CD4-positive, alpha-beta T cell treated with Interleukin-17A for 4 hours (primary cell): ENCODE data around the gene HAO1.
"Not testable (repeated sequence)": the region's sequence is repeated elsewhere in the genome, so short reads cannot be mapped to it uniquely, and the experiment has no call there.

Experiments
- DNase-seq: peaks from one replicate; pipeline ENCODE4 v3.0.0-alpha.2; 2020; ENCODE audit warnings: mixed read lengths

HAO1 gene

DNA sequence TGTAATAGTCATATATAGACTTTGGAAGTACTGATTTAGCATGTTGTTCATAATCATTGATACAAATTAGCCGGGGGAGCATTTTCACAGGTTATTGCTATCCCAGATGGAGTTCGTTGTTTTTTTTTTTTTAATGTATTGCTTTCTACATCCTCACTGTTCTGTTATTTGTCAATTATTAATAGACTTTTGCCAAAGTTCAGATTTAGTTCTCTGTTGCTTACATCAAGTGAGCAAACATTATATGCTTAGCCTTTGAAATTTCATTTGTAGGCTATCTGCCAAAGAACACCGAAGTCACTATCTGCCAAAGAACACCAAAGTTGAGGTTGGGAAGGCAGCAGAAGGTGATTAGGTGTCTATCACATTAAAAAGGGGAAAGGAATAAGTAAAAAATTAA is at the start of gene HAO1:
TSS of gene HAO1 (minus strand) at position 118 of the 400 bp plus-strand sequence. CDS start at position 82, 36 bp downstream.
- DNase-seq: no peak

DNA sequence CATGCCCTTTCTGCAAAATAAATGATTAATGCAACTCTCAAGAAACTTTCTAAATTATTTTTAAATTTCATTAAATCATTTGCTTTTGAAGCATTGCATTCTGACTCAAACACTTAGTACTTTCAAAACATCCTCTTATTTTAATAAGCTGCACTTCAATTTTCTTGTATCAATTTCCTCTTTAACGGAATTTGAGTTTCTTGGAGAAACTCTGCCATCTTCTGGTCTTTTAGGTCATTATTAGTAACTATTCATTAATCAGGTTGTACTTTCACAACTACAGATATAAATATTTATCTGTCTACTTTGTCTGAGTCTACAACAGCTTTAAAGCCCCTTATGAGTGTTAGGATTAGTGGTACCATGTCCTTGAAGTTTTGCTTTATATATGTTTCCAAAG is 49.1 kb upstream of the HAO1 start:
- DNase-seq: no peak

DNA sequence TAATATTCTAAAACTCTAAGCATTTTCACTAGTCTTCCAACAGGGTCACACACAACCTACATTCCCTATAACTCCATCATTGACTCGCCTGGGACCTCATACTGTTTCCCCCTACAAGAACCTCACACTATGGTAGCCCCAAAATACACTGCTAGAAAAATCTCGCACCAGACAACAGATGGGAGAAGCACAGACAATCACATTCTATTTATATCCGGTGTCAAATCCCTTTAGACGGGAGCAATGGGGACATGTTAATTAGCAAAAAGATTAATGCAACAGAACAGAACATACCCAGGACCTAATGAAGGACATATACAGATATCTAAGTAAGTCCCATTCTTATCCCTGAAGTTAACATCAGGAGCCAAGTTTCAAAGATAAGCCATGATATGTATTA is 45.7 kb upstream of the HAO1 start:
- no peak for DNase-seq

DNA sequence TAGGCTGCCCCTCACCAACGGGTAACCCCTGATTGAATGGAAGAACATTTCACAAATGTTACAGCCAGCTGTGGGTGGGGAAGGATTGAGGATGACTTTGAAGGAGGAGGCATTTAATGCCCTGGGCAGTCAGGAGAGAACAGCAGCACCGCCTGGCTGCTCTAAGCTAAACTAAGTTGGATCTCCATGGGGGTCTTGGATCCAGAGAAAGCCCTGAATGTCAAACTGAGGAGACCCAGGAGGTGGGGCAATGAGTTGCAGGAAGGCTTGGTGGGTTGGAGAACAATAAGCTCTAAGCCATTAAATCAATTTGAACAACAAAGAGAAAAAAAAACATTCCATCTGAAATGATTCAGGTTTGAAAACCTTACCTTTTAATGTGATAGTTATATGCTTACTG is 43.9 kb upstream of the HAO1 start:
- DNase-seq: no peak

DNA sequence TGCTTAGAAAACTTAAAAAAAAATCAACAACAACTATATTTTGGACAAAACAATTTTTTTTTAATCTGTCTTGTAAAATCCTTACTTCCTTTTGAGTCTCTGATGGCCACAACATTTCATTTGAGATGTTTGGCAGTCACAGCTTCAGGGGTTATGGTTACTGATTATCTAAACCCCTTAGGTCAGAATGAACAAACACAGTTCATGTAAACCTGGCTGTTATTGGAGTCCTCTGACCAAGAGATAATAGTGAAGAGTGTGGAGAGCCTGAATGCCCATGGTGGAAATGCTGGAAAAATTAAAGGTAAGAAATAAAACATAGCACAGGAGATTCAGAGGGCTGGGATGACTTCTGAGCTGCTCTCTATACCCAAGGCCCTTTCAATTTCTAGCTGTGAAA is 41.1 kb upstream of the HAO1 start:
- DNase-seq: no peak

DNA sequence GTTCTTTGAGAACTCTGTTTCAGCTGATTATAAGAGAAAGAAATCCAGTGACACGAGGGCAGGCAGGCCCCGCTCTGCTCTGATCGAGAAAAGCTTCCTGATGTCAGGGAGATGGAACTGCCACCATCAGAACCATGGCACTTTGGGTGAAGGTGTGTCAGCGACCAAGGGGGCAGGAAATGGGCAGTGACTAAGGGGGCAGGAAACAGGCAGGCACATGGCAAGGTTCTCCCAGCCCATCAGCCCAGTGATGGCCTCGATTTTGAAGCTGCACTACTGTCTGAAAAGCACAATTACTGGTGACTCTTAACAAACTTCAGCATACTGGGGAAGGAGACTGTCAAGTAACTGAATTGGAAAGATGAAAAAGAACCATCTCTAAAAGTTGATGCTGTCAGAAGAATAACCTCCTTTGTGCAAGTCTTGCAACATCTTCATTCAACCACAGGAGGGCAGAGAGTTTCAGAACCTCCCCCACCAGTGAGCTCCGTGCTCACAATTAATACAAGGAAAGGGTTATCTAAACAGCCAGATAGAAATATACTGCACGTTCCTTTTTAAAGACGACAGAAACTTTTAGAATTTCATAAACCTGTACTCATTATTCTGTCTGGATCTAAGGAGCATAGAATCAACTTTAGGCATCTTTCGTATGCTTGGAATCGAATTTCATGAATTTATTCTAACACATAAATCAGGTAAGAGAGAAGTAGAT is 40.2 kb upstream of the HAO1 start:
- peak; percentile 5 for DNase-seq

DNA sequence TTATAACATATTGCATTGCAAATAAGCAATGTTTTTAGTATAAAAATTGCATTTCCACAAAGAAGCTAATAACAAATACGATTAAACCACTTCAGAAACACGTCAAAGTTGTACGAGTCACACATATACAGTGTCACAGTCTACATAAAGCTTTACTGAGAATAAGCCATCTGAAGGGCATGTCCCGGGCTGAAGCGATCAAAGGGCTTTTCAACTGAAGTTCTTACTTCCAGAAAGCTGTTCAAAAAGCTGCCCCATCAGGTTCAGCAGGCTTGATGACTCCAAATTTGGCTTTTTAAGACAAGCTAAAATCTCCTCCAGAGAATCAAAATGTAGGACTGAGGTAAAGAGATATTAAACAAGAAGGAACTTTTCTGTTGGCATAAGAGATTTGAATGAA is 37.5 kb upstream of the HAO1 start:
- no peak for DNase-seq

DNA sequence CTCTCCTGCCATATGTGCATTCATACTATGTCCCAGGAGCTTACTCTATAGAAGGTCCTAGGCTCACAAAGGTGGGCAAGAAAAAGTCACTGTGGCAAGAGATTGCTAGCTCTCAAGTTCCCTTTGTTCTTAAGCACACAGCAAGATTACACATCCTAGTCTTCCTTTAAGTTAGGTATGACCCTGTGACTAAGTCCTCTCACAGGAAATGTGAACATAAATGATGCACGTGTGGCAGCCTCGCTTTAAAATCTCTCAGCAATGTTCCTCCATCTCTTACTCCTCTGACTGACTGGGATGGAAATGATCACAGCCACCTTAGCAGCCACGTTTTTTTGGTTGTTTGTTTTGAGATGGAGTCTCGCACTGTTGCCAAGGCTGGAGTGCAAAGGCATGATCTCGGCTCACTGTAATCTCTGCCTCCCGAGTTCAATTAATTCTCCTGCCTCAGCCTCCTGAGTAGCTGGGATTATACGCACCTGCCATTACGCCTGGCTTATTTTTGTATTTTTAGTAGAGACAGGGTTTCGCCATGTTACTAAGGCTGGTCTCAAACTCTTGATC is 35.7 kb upstream of the HAO1 start:
- DNase-seq: no peak

DNA sequence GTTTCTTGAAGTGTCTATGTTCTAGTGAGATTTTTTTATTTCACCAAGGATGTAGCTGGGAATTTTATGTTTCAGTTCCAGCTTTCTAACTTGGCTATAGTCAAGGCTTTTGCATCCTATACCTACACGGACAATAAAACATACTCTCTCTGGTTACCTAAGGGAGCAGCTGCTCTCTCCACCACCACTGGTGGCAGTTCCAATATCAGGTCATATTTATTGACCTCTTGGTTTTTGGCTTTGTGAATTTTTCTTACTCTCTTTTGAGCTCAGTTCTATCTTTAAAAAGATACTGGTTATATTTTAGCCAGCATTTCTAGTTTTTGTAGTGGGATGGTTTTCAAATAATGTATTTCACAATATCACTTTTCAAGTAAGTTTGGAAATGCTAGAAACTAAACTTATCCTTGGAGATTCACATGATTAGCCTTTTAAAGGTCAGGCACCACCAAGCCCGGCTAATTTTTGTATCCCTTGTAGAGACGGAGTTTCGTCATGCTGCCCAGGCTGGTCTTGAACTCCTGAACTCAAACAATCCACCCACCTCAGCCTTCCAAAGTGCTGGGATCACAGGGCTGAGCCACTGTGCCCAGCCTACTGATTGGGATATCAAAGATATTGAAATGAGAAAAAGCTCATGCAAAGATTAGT is 34.7 kb upstream of the HAO1 start:
- DNase-seq: no peak

DNA sequence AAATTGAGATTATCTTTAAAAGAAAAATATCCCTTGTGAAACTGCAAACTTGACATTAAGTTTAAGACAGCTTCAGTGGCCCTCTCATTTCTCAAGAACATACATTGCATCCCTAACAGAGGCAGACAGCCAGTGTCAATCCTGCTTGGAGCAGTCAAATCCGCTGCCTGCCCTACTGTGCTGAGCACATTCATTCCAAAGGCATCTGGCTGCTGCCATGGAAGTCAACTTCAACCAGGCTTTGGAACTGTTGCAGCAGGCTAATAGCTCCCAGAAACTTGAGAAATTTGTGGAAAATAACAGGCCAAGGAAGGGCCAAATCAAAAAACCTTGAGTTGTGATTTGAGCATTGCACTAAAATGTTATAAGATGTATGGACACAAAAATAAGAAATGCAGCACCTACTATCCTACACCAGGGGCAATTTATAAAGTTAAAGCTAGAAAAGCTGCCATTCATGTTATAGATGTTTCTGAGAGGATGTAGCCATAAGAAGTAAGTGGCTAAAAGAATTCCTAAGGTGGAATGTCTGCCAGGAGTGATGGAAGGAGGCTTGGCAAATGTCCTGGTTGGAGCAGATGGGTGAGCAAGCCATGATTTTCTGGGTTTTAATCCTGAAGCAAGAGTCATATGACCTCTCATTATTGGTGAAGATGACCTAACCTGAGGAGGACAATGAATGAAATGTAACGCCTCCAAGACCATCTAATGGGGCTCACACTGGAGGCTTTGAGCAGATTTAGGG is 31.4 kb upstream of the HAO1 start:
- no peak for DNase-seq

DNA sequence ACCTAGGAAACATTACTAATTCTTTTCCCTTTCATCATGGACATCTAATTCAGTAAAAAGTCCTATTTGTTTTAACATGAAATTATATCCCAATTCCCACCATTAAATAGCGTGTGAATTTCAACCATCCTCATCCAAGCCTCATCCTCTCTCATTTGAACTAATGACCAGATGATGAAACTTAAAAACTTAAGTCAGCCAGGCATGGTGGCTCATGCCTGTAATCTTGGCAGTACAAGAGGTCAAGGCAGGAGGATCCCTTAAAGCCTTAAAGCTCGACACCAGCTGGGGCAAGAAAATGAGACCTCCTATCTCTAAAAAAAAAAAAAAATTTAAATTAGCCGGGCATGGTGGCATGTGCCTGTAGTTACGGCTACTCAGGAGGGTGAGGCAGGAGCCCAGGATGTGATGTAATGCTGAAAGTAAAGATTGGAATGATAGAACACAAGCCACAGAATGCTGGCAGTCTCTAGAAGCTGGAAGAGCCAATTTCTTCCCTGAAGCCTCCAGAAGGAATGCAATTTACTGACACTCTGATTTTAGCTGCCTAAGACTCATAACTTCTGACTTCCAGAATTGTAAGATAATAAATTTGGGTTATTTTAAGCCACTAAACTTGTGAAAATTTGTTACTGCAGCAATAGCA is 27.1 kb upstream of the HAO1 start:
- no peak for DNase-seq

DNA sequence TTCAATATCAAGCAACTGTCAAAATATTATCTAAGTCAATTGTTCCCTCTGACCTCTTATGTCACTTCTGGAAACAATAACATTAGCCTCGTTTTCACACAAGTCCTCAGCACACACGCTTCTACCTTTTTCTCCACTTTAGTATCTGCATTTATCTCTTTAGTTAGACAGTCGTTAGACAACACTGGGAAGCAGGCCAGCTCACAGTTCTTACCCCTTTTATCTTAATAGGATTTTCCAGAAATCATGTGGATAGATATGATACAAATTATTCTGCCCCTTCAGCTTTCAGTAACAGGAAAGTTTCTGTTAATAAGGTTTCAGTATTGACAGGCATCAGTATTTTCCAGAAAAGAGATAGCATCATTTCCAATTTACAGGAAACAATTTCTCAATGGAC is 25.9 kb upstream of the HAO1 start:
- DNase-seq: no peak

DNA sequence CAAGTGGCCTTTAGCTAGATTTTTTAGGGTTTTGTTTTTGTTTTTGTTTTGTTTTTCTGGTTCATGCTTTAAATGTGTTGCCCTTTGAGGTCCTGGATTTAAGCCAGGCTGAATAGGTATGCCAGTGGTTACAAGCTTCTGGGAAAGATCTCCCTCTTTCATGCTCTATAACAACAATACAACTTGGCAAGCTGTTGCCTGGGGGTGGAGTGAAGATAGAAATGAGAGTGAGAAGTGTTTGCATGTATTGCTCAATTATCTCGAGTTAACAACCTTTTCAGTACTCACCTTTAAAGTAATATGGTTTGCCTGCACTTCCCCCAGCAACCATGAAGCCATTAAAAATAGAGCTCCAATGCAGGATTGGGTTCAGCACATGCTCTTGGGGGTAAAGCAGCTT is 19.2 kb upstream of the HAO1 start:
- DNase-seq: no peak

DNA sequence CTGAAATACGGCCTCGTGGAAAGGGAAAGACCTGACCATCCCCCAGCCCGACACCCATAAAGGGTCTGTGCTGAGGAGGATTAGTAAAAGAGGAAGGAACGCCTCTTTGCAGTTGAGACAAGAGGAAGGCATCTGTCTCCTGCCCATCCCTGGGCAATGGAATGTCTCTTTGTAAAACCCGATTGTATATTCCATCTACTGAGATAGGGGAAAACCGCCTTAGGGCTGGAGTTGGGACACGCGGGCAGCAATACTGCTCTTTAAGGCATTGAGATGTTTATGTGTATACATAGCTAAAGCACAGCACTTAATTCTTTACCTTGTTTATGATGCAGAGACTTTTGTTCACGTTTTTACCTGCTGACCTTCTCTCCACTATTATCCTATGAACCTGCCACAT is 16.3 kb upstream of the HAO1 start:
- DNase-seq: not testable (repeated sequence)

DNA sequence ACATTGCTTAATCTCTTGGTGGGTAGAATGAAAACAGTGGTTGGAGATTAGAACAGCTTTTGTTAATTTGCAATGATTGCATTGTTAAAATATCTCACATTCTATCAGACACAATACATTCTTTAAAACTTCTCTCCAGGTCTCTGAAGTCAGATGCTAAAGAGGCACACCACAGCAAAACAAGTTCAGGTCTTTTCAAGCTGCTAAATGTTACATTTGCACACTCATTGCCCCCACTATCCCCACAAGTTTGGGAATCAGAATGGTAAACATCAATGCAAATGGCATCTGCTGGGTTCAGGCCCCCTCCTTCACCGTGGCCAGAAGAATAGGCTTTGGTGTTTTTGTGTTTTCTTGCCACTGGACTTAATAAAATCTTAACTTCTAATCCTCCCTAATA is 10.1 kb upstream of the HAO1 start:
- DNase-seq: no peak

DNA sequence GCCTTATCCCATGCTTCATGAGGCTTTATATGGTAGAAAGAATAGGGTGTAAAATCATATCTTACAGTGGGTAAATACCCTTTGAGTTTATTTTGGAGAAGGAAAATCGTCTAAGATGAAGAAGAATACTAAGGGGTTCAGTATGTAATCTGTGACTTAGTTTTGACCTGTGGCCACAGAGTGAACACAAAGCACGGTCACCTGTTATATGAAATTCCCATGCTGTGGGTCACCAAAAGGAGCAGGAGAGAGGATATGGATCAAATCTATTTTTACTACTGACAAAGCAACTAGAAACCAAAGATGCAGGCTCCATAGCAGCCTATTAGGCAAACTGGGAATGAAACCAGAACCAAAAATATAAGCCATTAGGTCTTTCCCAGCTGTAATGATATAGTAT is 3.6 kb upstream of the HAO1 start:
- DNase-seq: no peak

DNA sequence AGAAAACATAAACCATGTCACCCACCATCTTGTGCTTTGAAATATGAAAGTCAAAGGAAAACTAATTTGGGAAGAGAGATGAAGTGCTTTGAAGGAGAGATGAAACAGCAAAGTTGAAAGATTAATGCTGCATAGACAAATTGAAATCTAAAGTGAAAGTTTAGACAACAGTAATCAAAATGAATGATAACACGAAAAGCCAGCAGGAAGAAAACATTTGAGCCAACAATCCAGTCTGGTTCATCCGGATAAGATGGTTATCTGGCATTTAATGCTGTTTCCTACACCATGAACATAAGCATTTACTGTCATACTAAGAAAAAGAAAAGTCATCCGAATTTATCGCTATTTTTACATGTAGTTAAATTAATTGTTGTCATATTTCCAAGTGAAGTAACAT is 595 bp downstream of the HAO1 start:
- DNase-seq: no peak

DNA sequence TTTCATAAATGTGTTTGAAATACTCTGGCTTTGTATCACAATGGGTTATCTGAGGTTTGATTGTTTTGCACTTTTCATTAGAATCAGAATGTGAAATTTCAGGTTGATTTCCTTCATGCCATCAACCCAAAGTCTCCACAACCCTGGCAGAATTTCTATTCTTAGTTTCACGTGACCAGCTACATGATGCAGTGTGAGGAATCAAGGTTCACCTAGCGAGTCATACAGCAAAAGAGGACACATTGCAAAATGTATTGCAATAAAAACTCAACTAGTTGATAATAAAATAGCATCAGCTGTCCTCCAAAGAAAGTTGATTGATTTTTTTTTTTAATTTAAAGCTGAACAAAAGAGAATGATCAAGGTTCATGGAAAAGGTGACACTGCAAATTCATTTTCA is 2.2 kb downstream of the HAO1 start:
- DNase-seq: no peak

DNA sequence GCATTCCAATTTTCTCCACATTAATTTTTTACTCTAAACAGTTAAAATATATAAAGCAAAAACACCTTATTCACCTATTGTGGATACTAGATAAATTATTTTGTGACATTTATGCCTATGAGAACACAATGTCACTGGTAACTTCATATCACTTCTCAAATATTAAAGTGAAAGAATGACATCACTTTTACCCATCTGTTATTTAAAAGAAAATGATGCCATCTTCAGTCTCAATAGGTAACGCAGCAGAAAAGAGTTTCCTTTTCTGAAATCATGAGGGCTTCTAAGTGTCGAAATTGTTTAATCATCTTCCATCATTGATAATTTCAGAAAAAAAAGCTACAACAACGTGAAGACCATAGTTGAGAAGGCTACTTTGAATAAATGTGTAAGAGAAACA is 2.9 kb downstream of the HAO1 start:
- no peak for DNase-seq

DNA sequence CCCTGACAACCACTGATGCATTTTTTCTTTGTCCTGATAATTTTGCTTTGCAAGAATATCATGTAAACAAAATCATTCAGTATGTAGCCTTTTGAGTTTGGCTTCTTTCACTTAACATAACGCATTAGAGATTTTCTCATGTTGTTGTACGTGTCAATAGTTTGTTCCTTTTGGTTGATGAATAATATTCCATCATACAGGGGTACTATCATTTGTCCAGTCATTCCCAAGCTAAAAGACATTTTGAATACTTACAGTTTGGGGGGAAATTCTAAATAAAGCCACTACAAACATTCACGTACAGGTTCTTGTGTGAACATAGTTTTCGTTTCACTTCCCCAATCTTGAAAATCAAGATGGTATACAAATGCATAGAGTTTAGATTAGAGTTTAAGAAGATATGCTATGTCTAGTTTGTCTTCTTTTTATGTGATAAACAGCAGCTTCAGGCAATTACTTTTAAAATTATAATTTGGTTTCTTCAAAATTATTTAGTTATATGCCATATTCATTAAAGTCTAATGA is 5.2 kb downstream of the HAO1 start:
- no peak for DNase-seq

DNA sequence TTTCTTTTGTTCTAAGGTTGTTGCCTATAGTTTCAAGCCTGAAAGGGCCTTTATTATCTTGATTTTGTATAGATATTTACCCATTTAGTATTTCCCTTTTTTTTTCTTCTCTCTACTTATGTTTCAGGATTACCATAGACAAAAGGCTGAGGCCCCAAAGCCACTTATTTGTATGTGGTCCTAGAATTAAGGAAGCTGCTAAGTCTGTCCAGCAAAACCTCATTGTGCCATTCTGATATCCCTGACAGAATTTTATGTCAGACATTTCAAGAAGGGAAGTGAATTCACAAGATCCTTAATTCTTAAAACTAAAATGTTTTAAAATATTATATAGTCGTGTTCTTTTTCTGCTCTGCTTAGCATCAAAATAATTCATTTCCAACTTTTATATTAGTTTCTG is 6.9 kb downstream of the HAO1 start:
- DNase-seq: no peak

DNA sequence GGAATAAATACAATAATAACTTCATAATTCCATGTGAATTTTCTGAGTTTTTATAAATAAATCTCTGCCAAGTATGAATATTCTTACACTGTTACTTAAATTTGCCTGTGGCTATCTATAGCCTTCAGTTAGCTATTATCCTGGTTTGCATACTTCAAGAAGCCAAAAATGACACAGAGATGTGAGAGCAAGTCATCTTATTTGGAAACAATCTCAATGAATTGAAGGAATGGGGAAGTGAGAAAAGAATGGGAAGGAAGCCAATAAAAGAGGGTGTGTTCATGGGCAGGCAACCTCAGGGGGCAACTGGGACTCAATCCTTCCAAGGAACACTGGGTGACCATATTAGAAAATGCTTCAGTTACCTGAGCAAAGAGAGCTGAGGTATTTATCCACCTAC is 9.9 kb downstream of the HAO1 start:
- no peak for DNase-seq

DNA sequence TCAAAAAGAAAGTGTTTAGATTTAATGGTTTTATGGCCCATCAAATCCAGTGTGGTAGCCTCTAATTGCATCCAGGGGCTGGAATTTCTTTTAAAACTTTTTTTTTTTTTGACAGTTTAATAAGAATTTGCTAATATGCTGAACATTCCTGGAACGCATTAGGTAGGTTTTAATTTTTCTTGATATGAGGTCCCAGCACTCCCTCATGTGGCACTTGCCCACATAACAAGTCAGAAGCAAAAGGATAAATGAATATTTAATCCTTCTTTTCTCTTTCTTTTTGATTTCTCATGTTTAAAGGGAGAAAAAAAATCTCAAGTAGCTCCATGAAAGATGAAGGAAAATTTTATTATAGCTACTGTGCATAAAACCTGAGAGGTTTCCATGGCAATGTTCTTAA is 13.5 kb downstream of the HAO1 start:
- no peak for DNase-seq
